Measurements from ENCODE around the gene CEP83.

- no peak for TF ChIP-seq IRF9 (tag; IDR thresholded peaks at IDR 0.05)
- TF ChIP-seq ELF2 (CRISPR knock-in tag; IDR thresholded peaks at IDR 0.05): no peak
- no peak for TF ChIP-seq SRF (CRISPR knock-in tag; IDR thresholded peaks at IDR 0.05)
- TF ChIP-seq RFX5 (IDR thresholded peaks at IDR 0.05; ENCODE audit: low read depth, low read length): no peak
- TF ChIP-seq PML (IDR thresholded peaks at IDR 0.05; ENCODE audit: low read length): no peak
- TF ChIP-seq BACH1 (tag; IDR thresholded peaks at IDR 0.05): no peak
- no peak for TF ChIP-seq CTCF (IDR thresholded peaks at IDR 0.05 in 2 of 3, conservative IDR thresholded peaks at IDR 0.05 in 1 of 3; ENCODE audit: insufficient read depth in 2 of 3, low read depth in 1 of 3, low read length in 3 of 3)
- TF ChIP-seq BHLHE40 (IDR thresholded peaks at IDR 0.05; ENCODE audit: low read length): no peak
- TF ChIP-seq, protein P1, sequence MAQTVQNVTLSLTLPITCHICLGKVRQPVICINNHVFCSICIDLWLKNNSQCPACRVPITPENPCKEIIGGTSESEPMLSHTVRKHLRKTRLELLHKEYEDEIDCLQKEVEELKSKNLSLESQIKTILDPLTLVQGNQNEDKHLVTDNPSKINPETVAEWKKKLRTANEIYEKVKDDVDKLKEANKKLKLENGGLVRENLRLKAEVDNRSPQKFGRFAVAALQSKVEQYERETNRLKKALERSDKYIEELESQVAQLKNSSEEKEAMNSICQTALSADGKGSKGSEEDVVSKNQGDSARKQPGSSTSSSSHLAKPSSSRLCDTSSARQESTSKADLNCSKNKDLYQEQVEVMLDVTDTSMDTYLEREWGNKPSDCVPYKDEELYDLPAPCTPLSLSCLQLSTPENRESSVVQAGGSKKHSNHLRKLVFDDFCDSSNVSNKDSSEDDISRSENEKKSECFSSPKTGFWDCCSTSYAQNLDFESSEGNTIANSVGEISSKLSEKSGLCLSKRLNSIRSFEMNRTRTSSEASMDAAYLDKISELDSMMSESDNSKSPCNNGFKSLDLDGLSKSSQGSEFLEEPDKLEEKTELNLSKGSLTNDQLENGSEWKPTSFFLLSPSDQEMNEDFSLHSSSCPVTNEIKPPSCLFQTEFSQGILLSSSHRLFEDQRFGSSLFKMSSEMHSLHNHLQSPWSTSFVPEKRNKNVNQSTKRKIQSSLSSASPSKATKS (CRISPR knock-in tag; IDR thresholded peaks at IDR 0.05): no peak
- TF ChIP-seq MYC (IDR thresholded peaks at IDR 0.05; ENCODE audit: low read depth, low read length): no peak
- TF ChIP-seq MYC (CRISPR knock-in tag; IDR thresholded peaks at IDR 0.05; ENCODE audit: borderline replicate concordance, low read depth): no peak
- TF ChIP-seq ELF1 (tag; IDR thresholded peaks at IDR 0.05): no peak
- no peak for TF ChIP-seq ELK1 (CRISPR knock-in tag; IDR thresholded peaks at IDR 0.05)
These were observed 139.6 kb downstream of the CEP83 start for GRCh38 chr12:94320109-94320508.

All from K562 (cell line).